Chondrocyte (in vitro differentiated cells): ENCODE results near the gene CCDC24. TPM values are rescaled to one million over a fixed set of nuclear protein-coding genes. Genes with fewer than 3 reads are reported as not detected.

Source experiments
- DNase-seq: peaks from one replicate; pipeline ENCODE4 v3.0.0; 2021; ENCODE audit warnings: mixed read lengths, low spot score
- H3K27ac Mint-ChIP-seq: one replicate; pipeline ENCODE4 v1.8.0; 2021; ENCODE audit warnings: mild to moderate bottlenecking, moderate library complexity, mixed read lengths; ENCODE audit not compliant: unreplicated experiment
- H3K27me3 Mint-ChIP-seq: 2 replicates; pipeline ENCODE4 v1.8.0; 2021; ENCODE audit warnings: low read depth, mixed read lengths
- H3K36me3 Mint-ChIP-seq: 2 replicates; pipeline ENCODE4 v1.8.0; 2021; ENCODE audit warnings: low read depth, mixed read lengths
- H3K4me1 Mint-ChIP-seq: 2 replicates; pipeline ENCODE4 v1.8.0; 2021; ENCODE audit warnings: low read depth, mild to moderate bottlenecking, mixed read lengths
- H3K4me3 Mint-ChIP-seq: one replicate; pipeline ENCODE4 v1.8.0; 2021; ENCODE audit warnings: mild to moderate bottlenecking, moderate library complexity, mixed read lengths; ENCODE audit not compliant: unreplicated experiment
- H3K9me3 Mint-ChIP-seq: 2 replicates; pipeline ENCODE4 v1.8.0; 2021; ENCODE audit warnings: low read depth, mixed read lengths
- CTCF ChIP-seq: fragments of 200-600 bp; sonication (generic); IDR thresholded peaks from 2 replicates; pipeline ENCODE4 v1.5.0; 2021; ENCODE audit warnings: antibody characterized with exemption, mild to moderate bottlenecking, moderate library complexity
- total RNA-seq: library from RNA; stranded (reverse); gene quantifications from 3 replicates; pipeline ENCODE4 v1.2.1, GENCODE V29; 2021

The CCDC24 gene
- total RNA-seq, 1 donor from 2014 or later: 6.3 TPM

GRCh38 chr1:44021581-44022321, 30.4 kb downstream of the CCDC24 start:
- no peak for TF ChIP-seq CTCF
- Mint-ChIP-seq H3K27ac (no peak overlapping the region), H3K36me3 (peaks cover 17% of the 10 kb centered on the region), H3K4me1 (peaks cover 6% of the 10 kb centered on the region), H3K9me3 (no peaks in the 10 kb centered on the region), H3K27me3 (no peaks in the 10 kb centered on the region), H3K4me3 (no peak overlapping the region)
- DNase-seq: no peak

GRCh38 chr1:44024031-44024902, 32.9 kb downstream of the CCDC24 start:
- peaks cover 17% of the 10 kb centered on the region for H3K36me3 Mint-ChIP-seq
- no peaks in the 10 kb centered on the region for H3K27me3 Mint-ChIP-seq
- H3K27ac Mint-ChIP-seq: no peak overlapping the region
- no peak for TF ChIP-seq CTCF
- no peaks in the 10 kb centered on the region for H3K9me3 Mint-ChIP-seq
- no peak overlapping the region for H3K4me3 Mint-ChIP-seq
- peaks cover 20% of the 10 kb centered on the region for H3K4me1 Mint-ChIP-seq
- DNase-seq: no peak

- Mint-ChIP-seq H3K9me3 (no peaks in the 10 kb centered on the region), H3K4me3 (no peak overlapping the region), H3K27me3 (no peaks in the 10 kb centered on the region), H3K4me1 (peaks cover 26% of the 10 kb centered on the region), H3K27ac (no peak overlapping the region), H3K36me3 (peaks cover 17% of the 10 kb centered on the region)
- DNase-seq: no peak
- TF ChIP-seq CTCF: no peak
Measured at GRCh38 chr1:44024903-44025525, 33.6 kb downstream of the CCDC24 start.

- Mint-ChIP-seq H3K27ac (no peak overlapping the region), H3K4me3 (no peak overlapping the region), H3K27me3 (no peaks in the 10 kb centered on the region), H3K9me3 (no peaks in the 10 kb centered on the region), H3K4me1 (peaks cover 26% of the 10 kb centered on the region), H3K36me3 (peaks cover 13% of the 10 kb centered on the region)
- TF ChIP-seq CTCF: no peak
- DNase-seq: no peak
Measured at GRCh38 chr1:44025816-44026215, 34.4 kb downstream of the CCDC24 start.

GRCh38 chr1:44027320-44027719, 35.9 kb downstream of the CCDC24 start:
- H3K4me3 Mint-ChIP-seq: no peak overlapping the region
- no peak for TF ChIP-seq CTCF
- H3K9me3 Mint-ChIP-seq: no peaks in the 10 kb centered on the region
- peaks cover 37% of the 10 kb centered on the region for H3K4me1 Mint-ChIP-seq
- no peaks in the 10 kb centered on the region for H3K27me3 Mint-ChIP-seq
- H3K36me3 Mint-ChIP-seq: peaks cover 9% of the 10 kb centered on the region
- no peak for DNase-seq
- H3K27ac Mint-ChIP-seq: no peak overlapping the region
